ENCODE measurements around the gene SPDYE3. TPM values are rescaled to one million over a fixed set of nuclear protein-coding genes. Genes with fewer than 3 reads are reported as not detected.
"Not testable (repeated sequence)": the region's sequence is repeated elsewhere in the genome, so short reads cannot be mapped to it uniquely, and the experiment has no call there.

The SPDYE3 gene
- total RNA-seq, 1 donor from 2014 or later = not detected

DNA sequence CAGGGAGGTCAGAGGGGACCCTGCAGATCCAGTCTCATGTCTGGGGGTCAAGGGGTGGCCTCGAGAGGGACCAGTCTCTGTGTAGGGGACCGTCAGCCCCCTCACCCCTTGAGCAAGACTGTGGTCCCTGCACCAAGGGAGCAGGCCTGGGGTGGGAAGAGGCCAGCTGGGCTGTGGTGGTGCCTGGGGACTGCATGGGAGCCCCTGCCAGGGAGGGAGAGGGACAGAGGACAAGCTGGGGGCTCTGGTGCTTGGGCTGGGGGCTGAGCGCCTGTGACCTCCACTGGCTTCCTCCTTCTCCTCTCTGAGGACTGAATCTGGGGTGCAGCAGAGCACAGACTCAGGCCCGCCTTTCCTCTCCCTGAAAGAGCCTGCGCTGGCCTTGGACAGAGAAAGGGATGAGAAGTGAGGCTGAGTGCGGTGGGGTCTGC, 49.6 kb downstream of the SPDYE3 start:
- no peaks in the 10 kb centered on the region for H3K4me1 Mint-ChIP-seq (ENCODE audit: unreplicated experiment)
- no peak overlapping the region for H3K4me3 Mint-ChIP-seq (ENCODE audit: unreplicated experiment)
- H3K27me3 Mint-ChIP-seq (ENCODE audit: unreplicated experiment) = no peaks in the 10 kb centered on the region
- no peak for DNase-seq (ENCODE audit: extremely low spot score, unreplicated experiment)
- TF ChIP-seq CTCF (IDR thresholded peaks at IDR 0.05) = no peak
- no peaks in the 10 kb centered on the region for H3K9me3 Mint-ChIP-seq (ENCODE audit: unreplicated experiment)
- no peak overlapping the region for H3K27ac Mint-ChIP-seq (ENCODE audit: unreplicated experiment)
- peaks cover 19% of the 10 kb centered on the region for H3K36me3 Mint-ChIP-seq (ENCODE audit: unreplicated experiment)

GRCh38 chr7:100358027-100358856, 50.7 kb downstream of the SPDYE3 start, which contains the start of gene PILRB:
Gene PILRB (plus strand): TSS chr7:100358117. CDS start chr7:100358303, 186 bp downstream.
- no peak within 1 kb of the TSS for H3K27ac Mint-ChIP-seq (ENCODE audit: unreplicated experiment)
- H3K4me3 Mint-ChIP-seq (ENCODE audit: unreplicated experiment) = no peak within 1 kb of the TSS
- DNase-seq (ENCODE audit: extremely low spot score, unreplicated experiment) = no peak
- H3K36me3 Mint-ChIP-seq (ENCODE audit: unreplicated experiment) = peaks cover 30% of the 10 kb centered on the region
- no peaks in the 10 kb centered on the region for H3K4me1 Mint-ChIP-seq (ENCODE audit: unreplicated experiment)
- H3K9me3 Mint-ChIP-seq (ENCODE audit: unreplicated experiment) = no peaks in the 10 kb centered on the region
- no peak for TF ChIP-seq CTCF (IDR thresholded peaks at IDR 0.05)
- no peaks in the 10 kb centered on the region for H3K27me3 Mint-ChIP-seq (ENCODE audit: unreplicated experiment)

DNA sequence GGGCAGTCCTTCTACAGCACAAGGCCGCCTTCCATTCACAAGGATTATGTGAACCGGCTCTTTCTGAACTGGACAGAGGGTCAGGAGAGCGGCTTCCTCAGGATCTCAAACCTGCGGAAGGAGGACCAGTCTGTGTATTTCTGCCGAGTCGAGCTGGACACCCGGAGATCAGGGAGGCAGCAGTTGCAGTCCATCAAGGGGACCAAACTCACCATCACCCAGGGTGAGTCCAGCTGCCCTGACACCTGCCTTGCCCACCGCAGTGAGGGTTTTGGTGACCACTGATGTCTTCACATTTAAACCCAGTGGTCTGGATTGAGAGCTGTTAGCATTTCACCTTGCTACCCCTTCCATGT, 51.3 kb downstream of the SPDYE3 start:
- TF ChIP-seq CTCF (IDR thresholded peaks at IDR 0.05) = no peak
- no peak overlapping the region for H3K27ac Mint-ChIP-seq (ENCODE audit: unreplicated experiment)
- no peaks in the 10 kb centered on the region for H3K4me1 Mint-ChIP-seq (ENCODE audit: unreplicated experiment)
- H3K27me3 Mint-ChIP-seq (ENCODE audit: unreplicated experiment) = no peaks in the 10 kb centered on the region
- DNase-seq (ENCODE audit: extremely low spot score, unreplicated experiment) = no peak
- peaks cover 34% of the 10 kb centered on the region for H3K36me3 Mint-ChIP-seq (ENCODE audit: unreplicated experiment)
- no peaks in the 10 kb centered on the region for H3K9me3 Mint-ChIP-seq (ENCODE audit: unreplicated experiment)
- H3K4me3 Mint-ChIP-seq (ENCODE audit: unreplicated experiment) = no peak overlapping the region

- Mint-ChIP-seq H3K4me1 (ENCODE audit: unreplicated experiment) (no peaks in the 10 kb centered on the region), H3K27me3 (ENCODE audit: unreplicated experiment) (no peaks in the 10 kb centered on the region), H3K4me3 (ENCODE audit: unreplicated experiment) (no peak overlapping the region), H3K36me3 (ENCODE audit: unreplicated experiment) (peaks cover 41% of the 10 kb centered on the region), H3K27ac (ENCODE audit: unreplicated experiment) (no peak overlapping the region), H3K9me3 (ENCODE audit: unreplicated experiment) (no peaks in the 10 kb centered on the region)
- DNase-seq (ENCODE audit: extremely low spot score, unreplicated experiment) = no peak
- no peak for TF ChIP-seq CTCF (IDR thresholded peaks at IDR 0.05)
Observed at GRCh38 chr7:100360135-100360854, 52.8 kb downstream of the SPDYE3 start.

GRCh38 chr7:100363098-100363497, 55.6 kb downstream of the SPDYE3 start:
- no peaks in the 10 kb centered on the region for H3K9me3 Mint-ChIP-seq (ENCODE audit: unreplicated experiment)

DNA sequence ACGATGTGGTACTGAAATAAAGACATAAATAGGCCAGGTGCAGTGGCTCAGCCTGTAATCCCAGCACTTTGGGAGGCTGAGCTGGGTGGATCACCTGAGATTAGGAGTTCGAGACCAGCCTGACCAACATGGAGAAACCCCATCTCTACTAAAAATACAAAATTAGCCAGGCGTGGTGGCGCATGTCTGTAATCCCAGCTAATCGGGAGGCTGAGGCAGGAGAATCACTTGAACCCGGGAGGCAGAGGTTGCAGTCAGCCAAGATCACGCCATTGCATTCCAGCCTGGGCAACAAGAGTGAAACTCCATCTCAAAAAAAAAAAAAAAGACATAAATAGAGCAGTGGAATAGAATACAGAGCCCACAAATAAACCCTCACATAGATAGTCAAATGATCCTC, 56.3 kb downstream of the SPDYE3 start:
- not testable (repeated sequence) for H3K9me3 Mint-ChIP-seq (ENCODE audit: unreplicated experiment); DNase-seq (ENCODE audit: extremely low spot score, unreplicated experiment); H3K4me3 Mint-ChIP-seq (ENCODE audit: unreplicated experiment); H3K27me3 Mint-ChIP-seq (ENCODE audit: unreplicated experiment); H3K27ac Mint-ChIP-seq (ENCODE audit: unreplicated experiment); H3K4me1 Mint-ChIP-seq (ENCODE audit: unreplicated experiment)
- H3K36me3 Mint-ChIP-seq (ENCODE audit: unreplicated experiment) = peaks cover 41% of the 10 kb centered on the region

More at GRCh38 chr7:100363098-100363497, 55.6 kb downstream of the SPDYE3 start:
- H3K36me3 Mint-ChIP-seq (ENCODE audit: unreplicated experiment) = peaks cover 41% of the 10 kb centered on the region
- TF ChIP-seq CTCF (IDR thresholded peaks at IDR 0.05) = no peak
- DNase-seq (ENCODE audit: extremely low spot score, unreplicated experiment) = no peak
- no peaks in the 10 kb centered on the region for H3K4me1 Mint-ChIP-seq (ENCODE audit: unreplicated experiment)
- no peaks in the 10 kb centered on the region for H3K27me3 Mint-ChIP-seq (ENCODE audit: unreplicated experiment)
- H3K27ac Mint-ChIP-seq (ENCODE audit: unreplicated experiment) = no peak overlapping the region
- no peak overlapping the region for H3K4me3 Mint-ChIP-seq (ENCODE audit: unreplicated experiment)
